Panc1 (cell line): Measurements from ENCODE around the gene ANO2. TPM values are rescaled to one million over a fixed set of nuclear protein-coding genes. Genes with fewer than 3 reads are reported as not detected.

Experiments
- ATAC-seq: fragments of 200-7000 bp; cut with Tn5 transposase; 2 replicates; pipeline ENCODE4 v1.9.1; 2020; ENCODE audit warnings: mild to moderate bottlenecking, moderate library complexity
- BruUV-seq: library from RNA; stranded (reverse); fragments of 400-500 nt; replicated peaks from 2 replicates; lab custom pipeline; 2021; lab: Mats Ljungman, UMichigan
- CTCF ChIA-PET: fragments of 300-600 bp; sonication (Branson Sonifier 250); formaldehyde crosslinking; loops from one replicate; lab custom pipeline; 2022; ENCODE audit warnings: antibody characterized with exemption; lab: Charles Lee
- POLR2A ChIA-PET: fragments of 300-600 bp; sonication (Branson Sonifier 250); formaldehyde crosslinking; loops from one replicate; lab custom pipeline; 2022; ENCODE audit warnings: antibody characterized with exemption; lab: Charles Lee
- DNase-seq: peaks from one replicate; pipeline ENCODE4 v3.0.0-alpha.2; 2010; ENCODE audit warnings: low read depth, low spot score
- H3K27ac ChIP-seq: 2 replicates; pipeline ENCODE4 v1.5.1; 2011; ENCODE audit warnings: mild to moderate bottlenecking, low read length, inconsistent platforms
- H3K27me3 ChIP-seq: fragments of 200-500 bp; sonication (Bioruptor generic); 2 replicates; pipeline ENCODE4 v1.6.0; 2014; ENCODE audit warnings: low read length, inconsistent platforms; ENCODE audit not compliant: control insufficient read depth, insufficient read depth
- H3K36me3 ChIP-seq: fragments of 200-500 bp; sonication (Bioruptor generic); 2 replicates; pipeline ENCODE4 v1.5.1; 2014; ENCODE audit warnings: inconsistent platforms, mild to moderate bottlenecking, low read length, moderate library complexity; ENCODE audit not compliant: control insufficient read depth, insufficient read depth
- H3K4me1 ChIP-seq: 2 replicates; pipeline ENCODE4 v1.5.1; 2011; ENCODE audit warnings: inconsistent platforms, mild to moderate bottlenecking, low read length, moderate library complexity; ENCODE audit not compliant: control insufficient read depth, insufficient read depth
- H3K4me3 ChIP-seq, 2 experiments: 2 replicates each; pipeline ENCODE4 v1.5.1; 2011 to 2012; ENCODE audit warnings: low read depth in 2 of 2, low read length in 2 of 2, mild to moderate bottlenecking in 2 of 2, inconsistent platforms in 1 of 2, moderate library complexity in 1 of 2
- H3K9me3 ChIP-seq: fragments of 200-500 bp; sonication (Bioruptor generic); 2 replicates; pipeline ENCODE4 v1.5.1; 2014; ENCODE audit warnings: low read depth, mild to moderate bottlenecking, inconsistent platforms, low read length, moderate library complexity; ENCODE audit not compliant: control insufficient read depth, insufficient read depth
- CTCF ChIP-seq: fragments of 450-650 bp; IDR thresholded peaks from 2 replicates; pipeline ENCODE4 v1.5.1; 2017; ENCODE audit warnings: mild to moderate bottlenecking
- POLR2AphosphoS5 ChIP-seq: IDR thresholded peaks from 2 replicates; pipeline ENCODE4 v1.6.1; 2012; ENCODE audit warnings: mild to moderate bottlenecking, low read depth, low read length, moderate library complexity
- REST ChIP-seq, 2 experiments: IDR thresholded peaks; 2 replicates each; pipeline ENCODE4 v1.6.1; 2011 to 2012; ENCODE audit warnings: low read depth in 2 of 2, control low read depth in 1 of 2, low read length in 1 of 2, mild to moderate bottlenecking in 1 of 2, moderate library complexity in 1 of 2; ENCODE audit not compliant: insufficient read depth in 1 of 2
- SIN3A ChIP-seq: IDR thresholded peaks from 2 replicates; pipeline ENCODE4 v1.6.1; 2012; ENCODE audit warnings: low read depth, mild to moderate bottlenecking, low read length, moderate library complexity, borderline replicate concordance; ENCODE audit not compliant: insufficient read depth
- TCF7L2 ChIP-seq: IDR thresholded peaks from 2 replicates; pipeline ENCODE4 v1.6.1; 2011; ENCODE audit warnings: mild to moderate bottlenecking, low read depth, low read length, inconsistent platforms
- in situ Hi-C: cut with HindIII; loops from 2 replicates; pipeline ENCODE4 v1.10.0; 2016; ENCODE audit warnings: low sequenced_read_pairs, low pct_unique_long_range_greater_than_20kb
- intact Hi-C: fragments of 100-400 bp; cut with micrococcal nuclease; formaldehyde crosslinking; loops from one replicate; pipeline ENCODE4 v1.10.0; 2022; ENCODE audit not compliant: unreplicated experiment
- total RNA-seq: library from RNA; stranded (reverse); gene quantifications from one replicate; pipeline ENCODE4 v1.2.1, GENCODE V29; 2021; ENCODE audit not compliant: unreplicated experiment

Gene ANO2
- total RNA-seq, 1 experiment from 2014 or later, result not detected

- Histone ChIP-seq H3K27me3 (no peaks in the 10 kb centered on the region), H3K36me3 (no peaks in the 10 kb centered on the region), H3K9me3 (no peaks in the 10 kb centered on the region), H3K4me3 (no peak overlapping the region), H3K27ac (no peak overlapping the region), H3K4me1 (no peaks in the 10 kb centered on the region)
- DNase-seq, result no peak
- BruUV-seq, result no TSS peak
- ATAC-seq, result no peak
- TF ChIP-seq SIN3A (no peak), REST (IDR thresholded peaks at IDR 0.05; ENCODE audit: insufficient read depth in 1 of 2, low read depth in 2 of 2, low read length in 1 of 2) (no peak), CTCF (no peak), POLR2AphosphoS5 (no peak), TCF7L2 (no peak)
- ChIA-PET CTCF (no interaction called here), POLR2A (no interaction called here)
- in situ Hi-C loops, result no loop called here
- intact Hi-C loops, result no loop called here
These were observed 422.4 kb downstream of the ANO2 start for GRCh38 chr12:5522432-5523335.

- in situ Hi-C loops, result no loop called here
- intact Hi-C loops, result no loop called here
- H3K9me3 ChIP-seq, result no peaks in the 10 kb centered on the region
- BruUV-seq, result no TSS peak
- H3K4me3 ChIP-seq, result no peak overlapping the region
- H3K4me1 ChIP-seq, result no peaks in the 10 kb centered on the region
- ATAC-seq (no peak), DNase-seq (no peak)
- TF ChIP-seq CTCF (no peak), TCF7L2 (no peak), REST (IDR thresholded peaks at IDR 0.05; ENCODE audit: insufficient read depth in 1 of 2, low read depth in 2 of 2, low read length in 1 of 2) (no peak), SIN3A (no peak), POLR2AphosphoS5 (no peak)
- CTCF ChIA-PET, result no interaction called here
- H3K27ac ChIP-seq, result no peak overlapping the region
- POLR2A ChIA-PET, result no interaction called here
- no peaks in the 10 kb centered on the region for H3K27me3 ChIP-seq
- H3K36me3 ChIP-seq, result no peaks in the 10 kb centered on the region
These were observed 423.4 kb downstream of the ANO2 start for GRCh38 chr12:5521456-5522325.
